MM.1S (cell line): ENCODE data around the gene AGPAT3.

ENCODE experiments used
- DNase-seq: peaks from one replicate; pipeline ENCODE4 v3.0.0-alpha.2; 2015
- H2AFZ ChIP-seq: fragments of 300-600 bp; sonication (generic); 2 replicates; pipeline ENCODE4 v1.6.0; 2016; ENCODE audit warnings: antibody characterized with exemption, low read length
- H3F3A ChIP-seq: fragments of 300-600 bp; sonication (generic); 2 replicates; pipeline ENCODE4 v1.6.1; 2016; ENCODE audit warnings: mild to moderate bottlenecking, antibody characterized with exemption, low read length, moderate library complexity, mixed read lengths; ENCODE audit not compliant: insufficient read depth
- H3K27ac ChIP-seq: fragments of 300-600 bp; sonication (generic); 2 replicates; pipeline ENCODE4 v1.5.1; 2016; ENCODE audit warnings: mild to moderate bottlenecking, low read length
- H3K27me3 ChIP-seq: fragments of 300-600 bp; sonication (generic); replicated peaks from 2 replicates; pipeline ENCODE4 v1.6.0; 2016; ENCODE audit warnings: low read length; ENCODE audit not compliant: insufficient read depth
- H3K36me3 ChIP-seq: fragments of 300-600 bp; sonication (generic); replicated peaks from 2 replicates; pipeline ENCODE4 v1.6.1; 2016; ENCODE audit warnings: mild to moderate bottlenecking, low read length, mixed read lengths; ENCODE audit not compliant: insufficient read depth
- H3K4me1 ChIP-seq: fragments of 300-600 bp; sonication (generic); 2 replicates; pipeline ENCODE4 v1.6.1; 2016; ENCODE audit warnings: low read length, mixed read lengths
- H3K4me2 ChIP-seq: fragments of 300-600 bp; sonication (generic); 2 replicates; pipeline ENCODE4 v1.6.0; 2016; ENCODE audit warnings: low read depth, low read length
- H3K4me3 ChIP-seq: fragments of 300-600 bp; sonication (generic); 2 replicates; pipeline ENCODE4 v1.5.1; 2016; ENCODE audit warnings: low read length, mixed read lengths
- H3K79me2 ChIP-seq: fragments of 300-600 bp; sonication (generic); 2 replicates; pipeline ENCODE4 v1.6.1; 2016; ENCODE audit warnings: mixed run types, low read length, mixed read lengths
- H3K9ac ChIP-seq: fragments of 300-600 bp; sonication (generic); 2 replicates; pipeline ENCODE4 v1.6.1; 2016; ENCODE audit warnings: low read length, mixed read lengths
- H3K9me2 ChIP-seq: fragments of 300-600 bp; sonication (generic); replicated peaks from 2 replicates; pipeline ENCODE4 v1.6.1; 2016; ENCODE audit warnings: mild to moderate bottlenecking, low read length, mixed read lengths; ENCODE audit not compliant: insufficient read depth
- H3K9me3 ChIP-seq: fragments of 300-600 bp; sonication (generic); replicated peaks from 2 replicates; pipeline ENCODE4 v1.6.1; 2016; ENCODE audit warnings: mild to moderate bottlenecking, low read length, mixed read lengths; ENCODE audit not compliant: insufficient read depth
- H4K20me1 ChIP-seq: fragments of 300-600 bp; sonication (generic); 2 replicates; pipeline ENCODE4 v1.6.1; 2016; ENCODE audit warnings: mild to moderate bottlenecking, low read length, moderate library complexity, mixed read lengths; ENCODE audit not compliant: insufficient read depth
- EZH2 ChIP-seq: fragments of 300-600 bp; sonication (generic); optimal IDR thresholded peaks from 2 replicates; pipeline ENCODE3; 2017; ENCODE audit warnings: low read depth, mild to moderate bottlenecking, antibody characterized with exemption, low read length, mixed read lengths
- EZH2phosphoT487 ChIP-seq: fragments of 300-600 bp; sonication (generic); IDR thresholded peaks from 2 replicates; pipeline ENCODE4 v1.6.1; 2018; ENCODE audit warnings: antibody characterized with exemption, low read length
- TF ChIP-seq, protein P1 (sequence below): fragments of 300-600 bp; sonication (generic); IDR thresholded peaks from 2 replicates; pipeline ENCODE4 v1.5.1; 2016; ENCODE audit warnings: antibody characterized with exemption, low read length, mixed read lengths

Gene AGPAT3

DNA sequence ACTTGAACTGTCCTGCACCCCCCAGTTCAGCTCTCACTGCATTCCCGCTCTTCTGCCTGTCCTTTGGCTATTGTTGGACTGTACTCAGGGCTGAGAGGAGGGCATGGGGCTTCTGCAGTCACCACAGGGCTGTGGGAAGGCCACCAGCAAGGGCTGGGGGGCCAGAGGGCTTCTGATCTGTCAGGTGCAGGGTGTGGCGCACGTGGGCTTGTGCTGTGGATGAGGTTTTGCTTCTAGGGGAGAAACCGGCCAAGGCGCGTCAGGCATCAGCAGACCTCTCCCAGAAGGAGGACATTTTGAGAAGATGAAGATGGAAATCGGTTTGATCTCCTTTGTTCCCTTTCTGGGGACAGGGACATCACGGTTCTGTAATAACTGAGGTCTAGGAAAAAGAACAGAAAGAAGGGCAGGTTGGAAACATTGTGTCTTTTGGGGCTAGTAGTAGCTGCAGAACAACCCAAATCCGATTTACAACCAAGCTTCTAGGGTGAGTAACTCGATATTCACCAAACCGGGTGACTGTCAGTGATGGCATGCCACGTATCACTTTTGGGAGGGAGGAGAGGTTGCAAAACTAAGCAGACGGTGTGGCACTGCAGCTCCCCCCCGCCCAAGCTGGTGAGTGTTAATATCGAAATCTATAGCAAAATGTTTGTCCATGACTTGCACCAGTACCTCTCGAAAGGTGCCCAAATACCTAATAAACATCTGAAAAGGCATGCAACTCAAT lies 40.9 kb downstream of the AGPAT3 start:
- Histone ChIP-seq H3K9me3 (no peaks in the 10 kb centered on the region), H3K36me3 (no peaks in the 10 kb centered on the region), H3K4me1 (no peaks in the 10 kb centered on the region), H3K9ac (no peak overlapping the region), H2AFZ (no peak overlapping the region), H3K9me2 (no peaks in the 10 kb centered on the region), H3K79me2 (peaks cover 89% of the 10 kb centered on the region), H3K4me2 (no peak overlapping the region), H3K4me3 (no peak overlapping the region), H3K27ac (no peak overlapping the region), H3F3A (no peaks in the 10 kb centered on the region), H4K20me1 (no peaks in the 10 kb centered on the region; the same call in 1 of the 2 replicates), H3K27me3 (no peaks in the 10 kb centered on the region)
- TF ChIP-seq EZH2phosphoT487 (no peak), EZH2 (no peak)
- TF ChIP-seq, protein P1, sequence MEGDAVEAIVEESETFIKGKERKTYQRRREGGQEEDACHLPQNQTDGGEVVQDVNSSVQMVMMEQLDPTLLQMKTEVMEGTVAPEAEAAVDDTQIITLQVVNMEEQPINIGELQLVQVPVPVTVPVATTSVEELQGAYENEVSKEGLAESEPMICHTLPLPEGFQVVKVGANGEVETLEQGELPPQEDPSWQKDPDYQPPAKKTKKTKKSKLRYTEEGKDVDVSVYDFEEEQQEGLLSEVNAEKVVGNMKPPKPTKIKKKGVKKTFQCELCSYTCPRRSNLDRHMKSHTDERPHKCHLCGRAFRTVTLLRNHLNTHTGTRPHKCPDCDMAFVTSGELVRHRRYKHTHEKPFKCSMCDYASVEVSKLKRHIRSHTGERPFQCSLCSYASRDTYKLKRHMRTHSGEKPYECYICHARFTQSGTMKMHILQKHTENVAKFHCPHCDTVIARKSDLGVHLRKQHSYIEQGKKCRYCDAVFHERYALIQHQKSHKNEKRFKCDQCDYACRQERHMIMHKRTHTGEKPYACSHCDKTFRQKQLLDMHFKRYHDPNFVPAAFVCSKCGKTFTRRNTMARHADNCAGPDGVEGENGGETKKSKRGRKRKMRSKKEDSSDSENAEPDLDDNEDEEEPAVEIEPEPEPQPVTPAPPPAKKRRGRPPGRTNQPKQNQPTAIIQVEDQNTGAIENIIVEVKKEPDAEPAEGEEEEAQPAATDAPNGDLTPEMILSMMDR: no peak
- DNase-seq: no peak

DNA sequence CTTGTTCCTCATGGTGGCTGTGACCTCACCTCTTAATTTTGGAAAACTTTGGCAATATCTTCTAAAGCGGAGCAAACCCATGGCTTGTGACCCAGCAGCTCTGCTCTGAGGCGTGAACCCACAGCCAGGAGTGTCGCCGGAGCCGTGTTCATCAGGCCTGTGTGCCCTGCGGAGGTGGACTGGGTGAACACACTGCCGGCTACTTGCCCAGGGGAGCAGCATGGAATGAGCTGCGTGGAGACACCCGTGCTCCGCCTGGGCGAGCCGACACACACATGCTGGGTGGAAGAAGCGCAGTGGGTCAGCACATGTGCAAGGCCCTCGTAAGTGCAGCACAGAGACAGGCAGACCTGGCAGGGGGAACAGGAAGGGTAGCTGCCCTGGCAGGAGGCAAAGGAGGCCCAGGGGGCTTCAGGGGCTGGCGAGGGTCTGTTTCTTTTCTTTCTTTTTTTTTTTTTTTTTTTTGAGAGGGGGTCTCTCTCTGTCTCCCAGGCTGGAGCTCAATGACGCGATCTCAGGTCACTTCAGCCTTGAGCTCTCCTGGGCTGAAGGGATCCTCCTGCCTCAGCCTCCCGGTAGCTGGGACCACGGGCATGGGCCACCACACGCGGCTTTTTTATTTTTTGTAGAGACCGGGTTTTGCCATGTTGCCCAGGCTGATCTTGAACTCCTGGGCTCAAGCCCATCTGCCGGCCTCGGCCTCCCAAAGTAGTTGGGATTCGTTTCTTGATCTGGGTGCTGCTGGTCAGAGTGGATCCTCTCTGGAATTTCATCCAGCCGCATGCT lies 41.8 kb downstream of the AGPAT3 start:
- TF ChIP-seq EZH2phosphoT487: no peak
- no peak for TF ChIP-seq EZH2
- TF ChIP-seq, protein P1: no peak
- H3K79me2 ChIP-seq: peaks cover 89% of the 10 kb centered on the region
- no peaks in the 10 kb centered on the region for H3F3A ChIP-seq
- no peak overlapping the region for H3K4me3 ChIP-seq
- H3K4me2 ChIP-seq: no peak overlapping the region
- no peaks in the 10 kb centered on the region; the same call in 1 of the 2 replicates for H4K20me1 ChIP-seq
- no peak overlapping the region for H2AFZ ChIP-seq
- no peaks in the 10 kb centered on the region for H3K27me3 ChIP-seq
- H3K9ac ChIP-seq: no peak overlapping the region
- H3K4me1 ChIP-seq: no peaks in the 10 kb centered on the region
- H3K9me3 ChIP-seq: no peaks in the 10 kb centered on the region
- no peaks in the 10 kb centered on the region for H3K9me2 ChIP-seq
- H3K36me3 ChIP-seq: no peaks in the 10 kb centered on the region
- no peak overlapping the region for H3K27ac ChIP-seq
- DNase-seq: no peak

DNA sequence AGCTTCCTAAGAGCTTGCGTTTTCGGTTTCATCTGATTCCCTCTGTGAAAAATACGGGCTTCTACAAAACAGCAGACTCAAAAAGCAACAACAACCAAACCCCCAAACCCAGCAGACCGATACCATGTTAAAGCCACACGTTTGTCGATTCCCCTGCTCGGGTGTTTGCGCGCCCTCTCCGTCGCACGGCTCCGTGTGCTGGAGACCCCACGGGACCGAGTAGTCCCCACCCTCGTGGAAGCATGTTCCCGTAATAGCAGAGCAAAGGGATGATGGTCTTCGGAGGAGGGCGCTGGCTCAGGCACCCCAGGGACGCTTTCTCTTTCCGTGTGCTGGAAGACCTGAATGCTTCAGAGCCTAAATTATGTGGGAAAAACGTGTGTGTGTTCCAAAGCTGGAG lies 42.7 kb downstream of the AGPAT3 start:
- H3K79me2 ChIP-seq: peaks cover 89% of the 10 kb centered on the region
- no peak overlapping the region for H3K27ac ChIP-seq
- no peak overlapping the region for H3K4me2 ChIP-seq
- no peak overlapping the region for H3K4me3 ChIP-seq
- no peak overlapping the region for H2AFZ ChIP-seq
- DNase-seq: no peak
- no peaks in the 10 kb centered on the region for H3K36me3 ChIP-seq
- no peaks in the 10 kb centered on the region for H3K9me2 ChIP-seq
- H3F3A ChIP-seq: no peaks in the 10 kb centered on the region
- H4K20me1 ChIP-seq: no peaks in the 10 kb centered on the region; the same call in 1 of the 2 replicates
- H3K4me1 ChIP-seq: no peaks in the 10 kb centered on the region
- H3K9ac ChIP-seq: no peak overlapping the region
- no peaks in the 10 kb centered on the region for H3K9me3 ChIP-seq
- TF ChIP-seq EZH2phosphoT487 (no peak), EZH2 (no peak)
- TF ChIP-seq, protein P1: no peak
- H3K27me3 ChIP-seq: no peaks in the 10 kb centered on the region
